Spleen (tissue), 11 donors: ENCODE results near the gene SUDS3. TPM values are rescaled to one million over a fixed set of nuclear protein-coding genes. Genes with fewer than 3 reads are reported as not detected.

Experiments used
- DNase-seq: peaks from one replicate; pipeline ENCODE4 v3.0.0-alpha.2; 2020
- H3K27ac ChIP-seq, 8 donors: fragments of 200-600 bp; sonication (generic) in 7 of 8; 1 replicate in 4 of 8; 2 replicates in 4 of 8; pipeline versions ENCODE4 v1.5.0 to v1.8.0; 2016 to 2021; ENCODE audit warnings: inconsistent platforms in 4 of 8, mild to moderate bottlenecking in 4 of 8, moderate library complexity in 1 of 8
- H3K27me3 ChIP-seq, 7 donors: fragments of 200-600 bp; sonication (generic) in 6 of 7; replicated peaks in 1 of 7; 1 replicate in 4 of 7; 2 replicates in 3 of 7; pipeline versions ENCODE4 v1.5.0 to v1.8.0; 2016 to 2021; ENCODE audit warnings: inconsistent platforms in 3 of 7, mild to moderate bottlenecking in 1 of 7
- H3K36me3 ChIP-seq, 6 donors: fragments of 200-600 bp; sonication (generic) in 5 of 6; 1 replicate in 4 of 6; 2 replicates in 2 of 6; pipeline versions ENCODE4 v1.5.0 to v1.8.0; 2016 to 2021; ENCODE audit warnings: inconsistent platforms in 2 of 6
- H3K4me1 ChIP-seq, 6 donors: fragments of 200-600 bp; sonication (generic) in 5 of 6; 1 replicate in 3 of 6; 2 replicates in 3 of 6; pipeline versions ENCODE4 v1.5.0 to v1.8.0; 2016 to 2021; ENCODE audit warnings: inconsistent platforms in 3 of 6
- H3K4me3 ChIP-seq, 8 donors: fragments of 200-600 bp; sonication (generic) in 7 of 8; 1 replicate in 4 of 8; 2 replicates in 4 of 8; pipeline versions ENCODE4 v1.5.0 to v1.8.0; 2016 to 2021; ENCODE audit warnings: inconsistent platforms in 4 of 8, mild to moderate bottlenecking in 4 of 8, moderate library complexity in 2 of 8
- H3K9me3 ChIP-seq, 8 donors: fragments of 200-600 bp; sonication (generic) in 7 of 8; 1 replicate in 4 of 8; 2 replicates in 4 of 8; pipeline versions ENCODE4 v1.5.0 to v1.8.0; 2016 to 2021; ENCODE audit warnings: inconsistent platforms in 4 of 8
- CTCF ChIP-seq, 11 experiments: fragments of 200-600 bp in 7 of 11; fragments of 450-650 bp in 4 of 11; sonication (generic) in 4 of 11; IDR thresholded peaks in 8 of 11; conservative IDR thresholded peaks in 3 of 11; 1 replicate in 7 of 11; 2 replicates in 4 of 11; pipeline versions ENCODE4 v1.4.0 to v1.8.0; 2016 to 2021; ENCODE audit warnings: antibody characterized with exemption in 11 of 11, inconsistent platforms in 4 of 11, mild to moderate bottlenecking in 1 of 11
- POLR2A ChIP-seq, 3 donors: fragments of 450-650 bp; IDR thresholded peaks; one replicate each; pipeline ENCODE4 v1.5.1; 2017; ENCODE audit warnings: antibody characterized with exemption in 3 of 3, mild to moderate bottlenecking in 1 of 3
- POLR2AphosphoS5 ChIP-seq, 3 donors: sonication (generic); formaldehyde crosslinking; IDR thresholded peaks; one replicate each; pipeline ENCODE4 v1.5.1; 2017; ENCODE audit warnings: antibody characterized with exemption in 3 of 3
- WGBS, 5 donors: extraction: QIAGEN DNeasy Blood & Tissue Kit in 3 of 5; methylation state at CpG; one replicate each; pipeline versions ENCODE4 v1.1.5 to v1.1.7; 2013 to 2018; 5-methylcytosine and 5-hydroxymethylcytosine counted together
- intact Hi-C: fragments of 100-400 bp; cut with DNase I; formaldehyde crosslinking; loops from one replicate; pipeline ENCODE4 v1.15.0; 2023; ENCODE audit warnings: low total_unique reads
- polyA plus RNA-seq, 3 donors: library from polyadenylated mRNA; stranded (reverse); fragments of 200-250 nt; gene quantifications; one replicate each; pipeline ENCODE4 v1.2.1, GENCODE V29; 2013
- total RNA-seq, 7 donors: library from RNA; depleted of rRNA in 3 of 7; stranded (reverse); fragments of >200 nt in 3 of 7; fragmentation: NEBNext Ultra II Directional in 4 of 7; extraction: Animal tissue kit (Norgen Biotek cat#: 25700) in 4 of 7; gene quantifications; one replicate each; pipeline versions ENCODE4 v1.1.0 to v1.2.1, GENCODE V29; 2016 to 2021
- donor health status: healthy with polysubstance abuse.
- donor health status: DM: no; HTN: no; CAD: no; lungs with moderate emphysema.
- donor health status: DM: no; HTN: no; CAD: no.
- donor health status: Bipolar disorder and iron deficiency.
- donor health status: healthy.
- donor health status: DM: no; HTN: no; CAD: no.
- donor health status: DM: yes; HTN: yes; CAD: no.

The SUDS3 gene
- total and polyA plus RNA-seq, 10 donors = 8.3 to 90.9 (median 28.3) TPM

- Histone ChIP-seq H3K27me3 (no peaks in the 10 kb centered on the region), H3K27ac (peak overlapping the region in 1 of 8 donors; percentile 87), H3K4me1 (peaks cover 5 to 84% (median 52%) of the 10 kb centered on the region in 6 donors), H3K36me3 (peaks cover 0 to 10% (median 3%) of the 10 kb centered on the region in 6 donors), H3K9me3 (peaks cover 0 to 8% (median 6%) of the 10 kb centered on the region in 8 donors), H3K4me3 (no peak overlapping the region)
- no peak for TF ChIP-seq POLR2A (IDR thresholded peaks at IDR 0.05)
- TF ChIP-seq CTCF (IDR thresholded peaks at IDR 0.05 in 8 of 11, conservative IDR thresholded peaks at IDR 0.05 in 3 of 11) = no peak
- TF ChIP-seq POLR2AphosphoS5 (IDR thresholded peaks at IDR 0.05) = no peak
- intact Hi-C loops = no loop called here
- DNase-seq = no peak
- WGBS, 5 donors = 95 to 100% (median 97%) methylated on average over 1 of the region's 1 CpG
Observed at GRCh38 chr12:118355843-118356242, 20.5 kb upstream of the SUDS3 start.

GRCh38 chr12:118356809-118357256 is 19.5 kb upstream of the SUDS3 start:
- Histone ChIP-seq H3K4me3 (peak overlapping the region in 3 of 8 donors; percentile 0 to 67 (median 42)), H3K27ac (peak overlapping the region in 7 of 8 donors; percentile 55 to 89 (median 85))
- DNase-seq = no peak

GRCh38 chr12:118357257-118358007 is 18.9 kb upstream of the SUDS3 start:
- H3K4me1 ChIP-seq = peaks cover 5 to 90% (median 49%) of the 10 kb centered on the region in 6 donors
- WGBS, 5 donors = 8 to 13% (median 9%) methylated on average over 7 of the region's 7 CpGs
- intact Hi-C loops = no loop called here
- H3K27me3 ChIP-seq = no peaks in the 10 kb centered on the region
- peaks cover 0 to 8% (median 6%) of the 10 kb centered on the region in 8 donors for H3K9me3 ChIP-seq
- H3K4me3 ChIP-seq = peak overlapping the region in 4 of 8 donors; percentile 0 to 67 (median 40)
- no peak for DNase-seq
- H3K36me3 ChIP-seq = peaks cover 0 to 10% (median 3%) of the 10 kb centered on the region in 6 donors
- TF ChIP-seq POLR2A (IDR thresholded peaks at IDR 0.05) = no peak
- TF ChIP-seq CTCF (IDR thresholded peaks at IDR 0.05 in 8 of 11, conservative IDR thresholded peaks at IDR 0.05 in 3 of 11) = peak in 2 of 11 experiments; percentile 8 to 12
- TF ChIP-seq POLR2AphosphoS5 (IDR thresholded peaks at IDR 0.05) = peak in 1 of 3 donors; percentile 76
- peak overlapping the region in 7 of 8 donors; percentile 55 to 89 (median 85) for H3K27ac ChIP-seq

More at GRCh38 chr12:118356809-118357256, 19.5 kb upstream of the SUDS3 start:
- peaks cover 0 to 8% (median 6%) of the 10 kb centered on the region in 8 donors for H3K9me3 ChIP-seq
- 17 to 31% (median 22%) methylated on average over 1 of the region's 1 CpG for WGBS, 5 donors
- peaks cover 5 to 86% (median 49%) of the 10 kb centered on the region in 6 donors for H3K4me1 ChIP-seq
- TF ChIP-seq CTCF (IDR thresholded peaks at IDR 0.05 in 8 of 11, conservative IDR thresholded peaks at IDR 0.05 in 3 of 11) (no peak), POLR2AphosphoS5 (IDR thresholded peaks at IDR 0.05) (no peak), POLR2A (IDR thresholded peaks at IDR 0.05) (no peak)
- intact Hi-C loops = no loop called here
- H3K27me3 ChIP-seq = no peaks in the 10 kb centered on the region
- peaks cover 0 to 10% (median 3%) of the 10 kb centered on the region in 6 donors for H3K36me3 ChIP-seq

- H3K27me3 ChIP-seq = no peaks in the 10 kb centered on the region
- 53 to 66% (median 56%) methylated on average over 1 of the region's 1 CpG for WGBS, 5 donors
- peaks cover 5 to 89% (median 49%) of the 10 kb centered on the region in 6 donors for H3K4me1 ChIP-seq
- no peak for DNase-seq
- no peak for TF ChIP-seq POLR2AphosphoS5 (IDR thresholded peaks at IDR 0.05)
- TF ChIP-seq POLR2A (IDR thresholded peaks at IDR 0.05) = no peak
- TF ChIP-seq CTCF (IDR thresholded peaks at IDR 0.05 in 8 of 11, conservative IDR thresholded peaks at IDR 0.05 in 3 of 11) = no peak
- peaks cover 0 to 8% (median 6%) of the 10 kb centered on the region in 8 donors for H3K9me3 ChIP-seq
- intact Hi-C loops = no loop called here
- H3K36me3 ChIP-seq = peaks cover 0 to 10% (median 3%) of the 10 kb centered on the region in 6 donors
- H3K27ac ChIP-seq = peak overlapping the region in 7 of 8 donors; percentile 55 to 89 (median 86)
- H3K4me3 ChIP-seq = peak overlapping the region in 4 of 8 donors; percentile 38 to 67 (median 40)
Observed at GRCh38 chr12:118358008-118358359, 18.4 kb upstream of the SUDS3 start.
